Measurements from ENCODE around the gene NBPF3. TPM values are rescaled to one million over a fixed set of nuclear protein-coding genes. Genes with fewer than 3 reads are reported as not detected.
"Not testable (repeated sequence)": the region's sequence is repeated elsewhere in the genome, so short reads cannot be mapped to it uniquely, and the experiment has no call there.

Gene NBPF3
- total RNA-seq, 1 donor from 2014 or later: 3.1 TPM

- no peak for DNase-seq
- Mint-ChIP-seq H3K4me1 (peaks cover 5% of the 10 kb centered on the region), H3K27me3 (peaks cover 40% of the 10 kb centered on the region), H3K36me3 (ENCODE audit: low read depth) (no peaks in the 10 kb centered on the region), H3K27ac (peak within 1 kb of the TSS; percentile 34), H3K4me3 (peak within 1 kb of the TSS; percentile 77), H3K9me3 (no peaks in the 10 kb centered on the region)
- intact Hi-C loops (cut with micrococcal nuclease): loop anchor here (10.0 kb wide), 1 partner anchor 455 kb away; no protein-coding TSS in a partner anchor
Observed at GRCh38 chr1:21509351-21510112, 69.6 kb downstream of the NBPF3 start, which contains the start of gene ALPL. TSS of gene ALPL (plus strand) at chr1:21509423. CDS start at chr1:21554082, 44,659 bp downstream.

- Mint-ChIP-seq H3K27ac (no peak overlapping the region), H3K4me1 (peaks cover 5% of the 10 kb centered on the region), H3K9me3 (no peaks in the 10 kb centered on the region), H3K4me3 (no peak overlapping the region), H3K36me3 (ENCODE audit: low read depth) (no peaks in the 10 kb centered on the region), H3K27me3 (peaks cover 40% of the 10 kb centered on the region)
- no peak for DNase-seq
- intact Hi-C loops (cut with micrococcal nuclease): no loop called here
Observed at GRCh38 chr1:21510113-21510493, 70.2 kb downstream of the NBPF3 start.

- intact Hi-C loops (cut with micrococcal nuclease): no loop called here
- Mint-ChIP-seq H3K27ac (no peak overlapping the region), H3K27me3 (peaks cover 40% of the 10 kb centered on the region), H3K36me3 (ENCODE audit: low read depth) (no peaks in the 10 kb centered on the region), H3K9me3 (no peaks in the 10 kb centered on the region), H3K4me1 (peaks cover 5% of the 10 kb centered on the region), H3K4me3 (no peak overlapping the region)
- no peak for DNase-seq
Observed at GRCh38 chr1:21510885-21511578, 71.1 kb downstream of the NBPF3 start.

- Mint-ChIP-seq H3K27ac (no peak overlapping the region), H3K27me3 (peaks cover 36% of the 10 kb centered on the region), H3K9me3 (no peaks in the 10 kb centered on the region), H3K36me3 (ENCODE audit: low read depth) (no peaks in the 10 kb centered on the region), H3K4me1 (peaks cover 5% of the 10 kb centered on the region), H3K4me3 (no peak overlapping the region)
- DNase-seq: no peak
- intact Hi-C loops (cut with micrococcal nuclease): no loop called here
Observed at GRCh38 chr1:21511579-21512522, 71.9 kb downstream of the NBPF3 start.

- no peak for DNase-seq
- H3K27ac Mint-ChIP-seq: no peak overlapping the region
- H3K27me3 Mint-ChIP-seq: peaks cover 25% of the 10 kb centered on the region
- intact Hi-C loops (cut with micrococcal nuclease): no loop called here
- no peaks in the 10 kb centered on the region for H3K4me1 Mint-ChIP-seq
- no peaks in the 10 kb centered on the region for H3K9me3 Mint-ChIP-seq
- H3K4me3 Mint-ChIP-seq: no peak overlapping the region
- H3K36me3 Mint-ChIP-seq (ENCODE audit: low read depth): no peaks in the 10 kb centered on the region
Observed at GRCh38 chr1:21514245-21514644, 74.3 kb downstream of the NBPF3 start.

- intact Hi-C loops (cut with micrococcal nuclease): no loop called here
- no peaks in the 10 kb centered on the region for H3K36me3 Mint-ChIP-seq (ENCODE audit: low read depth)
Observed at GRCh38 chr1:21517161-21517589, 77.2 kb downstream of the NBPF3 start.

GRCh38 chr1:21517660-21518480, 77.9 kb downstream of the NBPF3 start:
- Mint-ChIP-seq H3K36me3 (ENCODE audit: low read depth) (no peaks in the 10 kb centered on the region), H3K4me1 (no peaks in the 10 kb centered on the region), H3K27me3 (peaks cover 5% of the 10 kb centered on the region), H3K4me3 (no peak overlapping the region), H3K27ac (no peak overlapping the region), H3K9me3 (no peaks in the 10 kb centered on the region)
- intact Hi-C loops (cut with micrococcal nuclease): no loop called here
- DNase-seq: no peak

More at GRCh38 chr1:21517161-21517589, 77.2 kb downstream of the NBPF3 start:
- H3K27ac Mint-ChIP-seq: no peak overlapping the region
- no peak for DNase-seq
- H3K27me3 Mint-ChIP-seq: peaks cover 7% of the 10 kb centered on the region
- no peaks in the 10 kb centered on the region for H3K9me3 Mint-ChIP-seq
- no peak overlapping the region for H3K4me3 Mint-ChIP-seq
- no peaks in the 10 kb centered on the region for H3K4me1 Mint-ChIP-seq

GRCh38 chr1:21518774-21519455, 79.0 kb downstream of the NBPF3 start:
- peaks cover 5% of the 10 kb centered on the region for H3K27me3 Mint-ChIP-seq
- H3K36me3 Mint-ChIP-seq (ENCODE audit: low read depth): no peaks in the 10 kb centered on the region
- intact Hi-C loops (cut with micrococcal nuclease): no loop called here
- no peak overlapping the region for H3K27ac Mint-ChIP-seq
- no peak overlapping the region for H3K4me3 Mint-ChIP-seq
- no peaks in the 10 kb centered on the region for H3K4me1 Mint-ChIP-seq
- no peak for DNase-seq
- H3K9me3 Mint-ChIP-seq: no peaks in the 10 kb centered on the region

- intact Hi-C loops (cut with micrococcal nuclease); H3K4me3 Mint-ChIP-seq; H3K27me3 Mint-ChIP-seq; DNase-seq; H3K27ac Mint-ChIP-seq; H3K36me3 Mint-ChIP-seq (ENCODE audit: low read depth); H3K9me3 Mint-ChIP-seq; H3K4me1 Mint-ChIP-seq: not testable (repeated sequence)
Observed at GRCh38 chr1:21519486-21520070, 79.6 kb downstream of the NBPF3 start.

GRCh38 chr1:21520899-21521716, 81.2 kb downstream of the NBPF3 start:
- no peaks in the 10 kb centered on the region for H3K9me3 Mint-ChIP-seq
- no peak overlapping the region for H3K27ac Mint-ChIP-seq
- H3K4me1 Mint-ChIP-seq: no peaks in the 10 kb centered on the region
- no peak for DNase-seq
- intact Hi-C loops (cut with micrococcal nuclease): no loop called here
- H3K36me3 Mint-ChIP-seq (ENCODE audit: low read depth): no peaks in the 10 kb centered on the region
- no peak overlapping the region for H3K4me3 Mint-ChIP-seq
- peaks cover 5% of the 10 kb centered on the region for H3K27me3 Mint-ChIP-seq

- no peaks in the 10 kb centered on the region for H3K9me3 Mint-ChIP-seq
- no peak overlapping the region for H3K4me3 Mint-ChIP-seq
- peaks cover 2% of the 10 kb centered on the region for H3K27me3 Mint-ChIP-seq
- no peak overlapping the region for H3K27ac Mint-ChIP-seq
- H3K36me3 Mint-ChIP-seq (ENCODE audit: low read depth): no peaks in the 10 kb centered on the region
- DNase-seq: no peak
- no peaks in the 10 kb centered on the region for H3K4me1 Mint-ChIP-seq
- intact Hi-C loops (cut with micrococcal nuclease): no loop called here
Observed at GRCh38 chr1:21521717-21522060, 81.8 kb downstream of the NBPF3 start.

GRCh38 chr1:21522525-21523038, 82.6 kb downstream of the NBPF3 start:
- H3K27ac Mint-ChIP-seq: no peak overlapping the region
- no peaks in the 10 kb centered on the region for H3K4me1 Mint-ChIP-seq
- no peaks in the 10 kb centered on the region for H3K9me3 Mint-ChIP-seq
- no peaks in the 10 kb centered on the region for H3K36me3 Mint-ChIP-seq (ENCODE audit: low read depth)
- peaks cover 2% of the 10 kb centered on the region for H3K27me3 Mint-ChIP-seq
- H3K4me3 Mint-ChIP-seq: no peak overlapping the region
- DNase-seq: no peak
- intact Hi-C loops (cut with micrococcal nuclease): no loop called here
